ENCODE results near the gene ACSL5.

GRCh38 chr10:112448888-112449287 lies 75.0 kb downstream of the ACSL5 start:
- no peak for TF ChIP-seq POLR2A (IDR thresholded peaks at IDR 0.05; ENCODE audit: control extremely low read depth in 1 of 2, low read depth in 2 of 2, low read length in 2 of 2)
- TF ChIP-seq SRF (IDR thresholded peaks at IDR 0.05; ENCODE audit: low read depth, low read length), result no peak
- TF ChIP-seq SIN3A (conservative IDR thresholded peaks at IDR 0.05 in 1 of 2, IDR thresholded peaks at IDR 0.05 in 1 of 2; ENCODE audit: low read depth in 1 of 2, low read length in 2 of 2), result no peak
- no peak for TF ChIP-seq CBX5 (IDR thresholded peaks at IDR 0.05; ENCODE audit: low read depth, low read length)
